GM03348 (cell line): ENCODE data around the gene SEC62.

ENCODE experiments used
- DNase-seq: peaks from one replicate; pipeline ENCODE4 v3.0.0; 2012; ENCODE audit warnings: low spot score

The SEC62 gene

GRCh38 chr3:169966428-169966950 lies at the start of gene SEC62:
Gene SEC62 (plus strand): TSS chr3:169966807. CDS start chr3:169966823, 16 bp downstream.
- peak; percentile 97 for DNase-seq

- DNase-seq = no peak
Observed at GRCh38 chr3:169923189-169923588, 43.4 kb upstream of the SEC62 start.

- no peak for DNase-seq
Observed at GRCh38 chr3:169923831-169924230, 42.8 kb upstream of the SEC62 start.

- DNase-seq = no peak
Observed at GRCh38 chr3:169929830-169930519, 36.6 kb upstream of the SEC62 start.

- no peak for DNase-seq
Observed at GRCh38 chr3:169930843-169931242, 35.8 kb upstream of the SEC62 start.

GRCh38 chr3:169931747-169932520 lies 34.7 kb upstream of the SEC62 start:
- no peak for DNase-seq

GRCh38 chr3:169939320-169939719 lies 27.3 kb upstream of the SEC62 start:
- no peak for DNase-seq

GRCh38 chr3:169939751-169940150 lies 26.9 kb upstream of the SEC62 start:
- no peak for DNase-seq

- DNase-seq = no peak
Observed at GRCh38 chr3:169940470-169941181, 26.0 kb upstream of the SEC62 start.

GRCh38 chr3:169945313-169945712 lies 21.3 kb upstream of the SEC62 start:
- no peak for DNase-seq

GRCh38 chr3:169946336-169946735 lies 20.3 kb upstream of the SEC62 start:
- DNase-seq = no peak

GRCh38 chr3:169948559-169949448 lies 17.8 kb upstream of the SEC62 start:
- no peak for DNase-seq

GRCh38 chr3:169952045-169952444 lies 14.6 kb upstream of the SEC62 start:
- no peak for DNase-seq

GRCh38 chr3:169953462-169954141 lies 13.0 kb upstream of the SEC62 start:
- DNase-seq = no peak

- no peak for DNase-seq
Observed at GRCh38 chr3:169954142-169954756, 12.4 kb upstream of the SEC62 start.

GRCh38 chr3:169955406-169955805 lies 11.2 kb upstream of the SEC62 start:
- no peak for DNase-seq

GRCh38 chr3:169964176-169964575 lies 2.4 kb upstream of the SEC62 start:
- DNase-seq = no peak

- peak; percentile 7 for DNase-seq
Observed at GRCh38 chr3:169965562-169966427, 812 bp upstream of the SEC62 start.
